H1 (cell line): ENCODE results near the gene STK33. TPM values are rescaled to one million over a fixed set of nuclear protein-coding genes. Genes with fewer than 3 reads are reported as not detected.

Experiments
- CTCF ChIA-PET: fragments of 300-600 bp; sonication (Branson Sonifier 250); formaldehyde crosslinking; loops from one replicate; lab custom pipeline; 2021; ENCODE audit not compliant: partially characterized antibody; lab: Charles Lee
- POLR2A ChIA-PET: fragments of 300-600 bp; sonication (Branson Sonifier 250); formaldehyde crosslinking; loops from one replicate; lab custom pipeline; 2021; ENCODE audit warnings: inconsistent platforms; ENCODE audit not compliant: partially characterized antibody; lab: Charles Lee
- DNase-seq, 2 experiments: peaks; one replicate each; pipeline versions ENCODE4 v3.0.0 to v3.0.0-alpha.2; 2010 to 2022; ENCODE audit warnings: low spot score in 2 of 2, low read depth in 1 of 2, mixed read lengths in 1 of 2
- FAIRE-seq: peaks from 2 replicates; lab custom pipeline; 2011; peaks lifted over from hg19 to GRCh38; lab: Jason Lieb, UNC
- H2AFZ ChIP-seq: 2 replicates; pipeline ENCODE4 v1.8.1; 2012; ENCODE audit warnings: low read length, inconsistent platforms
- H2AK5ac ChIP-seq: 2 replicates; pipeline ENCODE4 v1.6.1; 2013; ENCODE audit warnings: low read depth, low read length
- H2BK120ac ChIP-seq: replicated peaks from 2 replicates; pipeline ENCODE3; 2013; ENCODE audit warnings: low read depth, low read length, inconsistent platforms
- H2BK12ac ChIP-seq: 2 replicates; pipeline ENCODE4 v1.6.1; 2013; ENCODE audit warnings: low read depth, low read length
- H2BK15ac ChIP-seq: 2 replicates; pipeline ENCODE4 v1.6.1; 2013; ENCODE audit warnings: low read length
- H2BK20ac ChIP-seq: 2 replicates; pipeline ENCODE4 v1.6.1; 2013; ENCODE audit warnings: low read length
- H2BK5ac ChIP-seq: 2 replicates; pipeline ENCODE4 v1.6.1; 2013; ENCODE audit warnings: low read depth, low read length
- H3K14ac ChIP-seq: 2 replicates; pipeline ENCODE4 v1.6.1; 2013; ENCODE audit warnings: inconsistent platforms; ENCODE audit not compliant: insufficient read length
- H3K18ac ChIP-seq: 2 replicates; pipeline ENCODE4 v1.6.1; 2013; ENCODE audit warnings: low read length; ENCODE audit errors: extremely low read depth
- H3K23ac ChIP-seq: 2 replicates; pipeline ENCODE4 v1.6.1; 2013; ENCODE audit warnings: inconsistent platforms; ENCODE audit not compliant: insufficient read length
- H3K23me2 ChIP-seq: 2 replicates; pipeline ENCODE4 v1.6.1; 2013; ENCODE audit warnings: low read depth, low read length
- H3K27ac ChIP-seq: 2 replicates; pipeline ENCODE4 v1.6.1; 2011; ENCODE audit warnings: low read depth, low read length, inconsistent platforms
- H3K27me3 ChIP-seq, 4 experiments: replicated peaks in 1 of 4; 1 replicate in 1 of 4; 2 replicates in 3 of 4; pipeline versions ENCODE4 v1.6.1 to v1.8.1; 2011 to 2013; ENCODE audit warnings: low read length in 3 of 4, mild to moderate bottlenecking in 3 of 4, inconsistent platforms in 2 of 4, mixed read lengths in 2 of 4, moderate library complexity in 1 of 4; ENCODE audit not compliant: control insufficient read depth in 3 of 4, insufficient read depth in 3 of 4; ENCODE audit errors: extremely low read depth in 1 of 4
- H3K36me3 ChIP-seq, 4 experiments: 2 replicates each; pipeline versions ENCODE4 v1.6.1 to v1.8.1; 2011 to 2013; ENCODE audit warnings: mild to moderate bottlenecking in 4 of 4, low read length in 3 of 4, moderate library complexity in 2 of 4, control low read depth in 1 of 4, inconsistent platforms in 1 of 4; ENCODE audit not compliant: insufficient read depth in 4 of 4, control insufficient read depth in 2 of 4
- H3K4ac ChIP-seq: replicated peaks from 2 replicates; pipeline ENCODE3; 2013; ENCODE audit warnings: low read length, low read depth, mixed read lengths, inconsistent platforms; ENCODE audit not compliant: insufficient read length
- H3K4me1 ChIP-seq, 4 experiments: replicated peaks in 1 of 4; 1 replicate in 1 of 4; 2 replicates in 3 of 4; pipeline versions ENCODE4 v1.6.1 to v1.8.1; 2011 to 2013; ENCODE audit warnings: low read length in 3 of 4, inconsistent platforms in 2 of 4, mixed read lengths in 1 of 4; ENCODE audit not compliant: insufficient read depth in 4 of 4, control insufficient read depth in 3 of 4
- H3K4me2 ChIP-seq, 2 experiments: 2 replicates each; pipeline versions ENCODE4 v1.6.1 to v1.8.1; 2011 to 2013; ENCODE audit warnings: low read depth in 2 of 2, low read length in 2 of 2, control low read depth in 1 of 2, inconsistent platforms in 1 of 2, mild to moderate bottlenecking in 1 of 2; ENCODE audit not compliant: insufficient read depth in 1 of 2
- H3K4me3 ChIP-seq, 4 experiments: fragments of 200-600, 300-600 bp in 1 of 4; sonication (generic), shearing (Covaris generic), sonication (Bioruptor Twin) in 1 of 4; 2 replicates each; pipeline versions ENCODE4 v1.5.1 to v1.8.1; 2011 to 2016; ENCODE audit warnings: low read length in 4 of 4, low read depth in 3 of 4, control low read depth in 2 of 4, inconsistent platforms in 2 of 4, mild to moderate bottlenecking in 2 of 4, mixed read lengths in 1 of 4, moderate library complexity in 1 of 4; ENCODE audit not compliant: insufficient read depth in 2 of 4; ENCODE audit errors: extremely low read depth in 1 of 4
- H3K56ac ChIP-seq: replicated peaks from 2 replicates; pipeline ENCODE3; 2013; ENCODE audit warnings: low read depth, mild to moderate bottlenecking, mixed read lengths, low read length, inconsistent platforms; ENCODE audit not compliant: insufficient read length
- H3K79me1 ChIP-seq: 2 replicates; pipeline ENCODE4 v1.6.1; 2013; ENCODE audit warnings: low read depth, low read length, control low read depth
- H3K79me2 ChIP-seq, 2 experiments: 2 replicates each; pipeline versions ENCODE4 v1.6.1 to v1.8.1; 2012 to 2013; ENCODE audit warnings: low read length in 2 of 2, mild to moderate bottlenecking in 2 of 2, inconsistent platforms in 1 of 2; ENCODE audit not compliant: insufficient read depth in 2 of 2, control insufficient read depth in 1 of 2
- H3K9ac ChIP-seq, 4 experiments: replicated peaks in 1 of 4; 1 replicate in 1 of 4; 2 replicates in 3 of 4; pipeline versions ENCODE4 v1.6.1 to v1.8.1; 2011 to 2013; ENCODE audit warnings: low read depth in 3 of 4, low read length in 3 of 4, control low read depth in 2 of 4, mild to moderate bottlenecking in 2 of 4, moderate library complexity in 2 of 4, inconsistent platforms in 1 of 4; ENCODE audit errors: extremely low read depth in 1 of 4
- H3K9me3 ChIP-seq, 2 experiments: 2 replicates each; pipeline versions ENCODE4 v1.6.1 to v1.8.1; 2012 to 2013; ENCODE audit warnings: mild to moderate bottlenecking in 2 of 2, moderate library complexity in 2 of 2, control low read depth in 1 of 2, inconsistent platforms in 1 of 2, low read depth in 1 of 2, low read length in 1 of 2, mixed read lengths in 1 of 2; ENCODE audit not compliant: insufficient read depth in 2 of 2
- H4K20me1 ChIP-seq, 2 experiments: replicated peaks in 1 of 2; 2 replicates each; pipeline versions ENCODE3 to v1.8.1; 2011 to 2013; ENCODE audit warnings: inconsistent platforms in 2 of 2, low read length in 2 of 2, mild to moderate bottlenecking in 1 of 2; ENCODE audit not compliant: insufficient read depth in 2 of 2, control insufficient read depth in 1 of 2
- H4K5ac ChIP-seq: 2 replicates; pipeline ENCODE4 v1.6.1; 2013; ENCODE audit warnings: low read length, low read depth, mixed read lengths, inconsistent platforms; ENCODE audit not compliant: insufficient read length
- H4K8ac ChIP-seq: 2 replicates; pipeline ENCODE4 v1.8.0; 2013; ENCODE audit warnings: mild to moderate bottlenecking, moderate library complexity, low read length, inconsistent platforms; ENCODE audit not compliant: insufficient read depth; ENCODE audit errors: extremely low read depth
- H4K91ac ChIP-seq: replicated peaks from 2 replicates; pipeline ENCODE3; 2013; ENCODE audit warnings: low read length, mixed read lengths, inconsistent platforms; ENCODE audit not compliant: insufficient read length
- CBX5 ChIP-seq: fragments of 300-800, 300-1000 bp; sonication (generic); IDR thresholded peaks from 2 replicates; pipeline ENCODE4 v1.7.1; 2016; ENCODE audit warnings: antibody characterized with exemption, low read length, low read depth
- POLR2A ChIP-seq, 2 experiments: IDR thresholded peaks; 1 replicate in 1 of 2; 2 replicates in 1 of 2; pipeline ENCODE4 v1.6.1; 2011; ENCODE audit warnings: low read depth in 2 of 2, low read length in 2 of 2, mild to moderate bottlenecking in 2 of 2; ENCODE audit errors: control extremely low read depth in 1 of 2
- TBP ChIP-seq: IDR thresholded peaks from 2 replicates; pipeline ENCODE4 v1.6.1; 2011; ENCODE audit warnings: low read depth, low read length, improper control_type of control experiment
- WGBS, 2 experiments: shearing (Covaris generic) in 1 of 2; methylation state at CpG; one replicate each; pipeline versions ENCODE4 v1.1.6 to v1.1.7; 2013 to 2015; ENCODE audit warnings: low lambda C conversion rate in 2 of 2, mixed read lengths in 2 of 2, inconsistent platforms in 1 of 2, low coverage in 1 of 2, missing lambda C conversion rate in 1 of 2; ENCODE audit not compliant: insufficient replicate concordance in 2 of 2, insufficient coverage in 1 of 2, insufficient read length in 1 of 2; ENCODE audit errors: extremely low coverage in 1 of 2, missing lambda C conversion rate in 1 of 2; 5-methylcytosine and 5-hydroxymethylcytosine counted together
- polyA plus RNA-seq, 7 experiments: library from polyadenylated mRNA; depleted of rRNA in 3 of 7; stranded (reverse) in 5 of 7; unstranded in 2 of 7; fragments of >200 nt in 5 of 7; fragments of 200-250 nt in 2 of 7; gene quantifications; 1 replicate in 5 of 7; 2 replicates in 1 of 7; 4 replicates in 1 of 7; pipeline versions ENCODE4 v1.2.1 to v1.2.3, GENCODE V29; 2011 to 2013; ENCODE audit warnings: missing spikeins in 2 of 7, mixed read lengths in 2 of 7
- total RNA-seq: library from RNA; stranded (reverse); fragmentation: NEBNext Ultra II Directional; extraction: Animal tissue kit (Norgen Biotek cat#: 25700); gene quantifications from 2 replicates; pipeline ENCODE4 v1.2.1, GENCODE V29; 2021

The STK33 gene
- total and polyA plus RNA-seq, 2 of the 8 experiments (the other 6 are each of a cell fraction or from before 2014, with no cell fraction given), result 8.8 to 25.1 TPM

- no peak overlapping the region; a peak in 1 of 7 replicates for H3K9ac ChIP-seq
- H2AK5ac ChIP-seq, result no peak overlapping the region
- H3K27me3 ChIP-seq, result no peaks in the 10 kb centered on the region
- H3K14ac ChIP-seq, result no peak overlapping the region
- POLR2A ChIA-PET, result interaction anchor here (1.3 kb wide), 1 partner anchor 310 kb away, joined by 3 read pairs; no protein-coding TSS in a partner anchor
- CTCF ChIA-PET, result interaction anchor here (0.8 to 2.6 kb wide), 9 partner anchors 8 to 193 kb away, joined by 3 to 13 read pairs (median 3); no protein-coding TSS in a partner anchor
- H4K8ac ChIP-seq, result no peak overlapping the region; the same call in 1 of the 2 replicates
- no peak overlapping the region for H3K4me3 ChIP-seq
- H3K36me3 ChIP-seq, result no peaks in the 10 kb centered on the region
- no peak overlapping the region for H4K91ac ChIP-seq
- TF ChIP-seq CBX5 (no peak), POLR2A (IDR thresholded peaks at IDR 0.05; ENCODE audit: control extremely low read depth in 1 of 2, low read depth in 2 of 2, low read length in 2 of 2) (no peak), TBP (no peak)
- no peaks in the 10 kb centered on the region for H4K20me1 ChIP-seq
- no peak overlapping the region for H3K4ac ChIP-seq
- no peak overlapping the region for H2BK5ac ChIP-seq
- H2BK12ac ChIP-seq, result no peak overlapping the region
- no peak overlapping the region for H4K5ac ChIP-seq
- H3K18ac ChIP-seq, result no peak overlapping the region
- DNase-seq (no peak), FAIRE-seq (no peak)
- H3K4me2 ChIP-seq, result no peak overlapping the region
- 89% methylated on average over 10 of the region's 10 CpGs; no CpG with 5 or more reads in 1 of the 2 experiments for WGBS, 2 experiments
- no peak overlapping the region for H3K27ac ChIP-seq
- no peak overlapping the region for H3K56ac ChIP-seq
- no peak overlapping the region for H2BK15ac ChIP-seq
- no peaks in the 10 kb centered on the region for H3K9me3 ChIP-seq
- no peaks in the 10 kb centered on the region for H3K79me2 ChIP-seq
- no peak overlapping the region for H3K23ac ChIP-seq
- H2AFZ ChIP-seq, result no peak overlapping the region
- peaks cover 0 to 2% (median 0%) of the 10 kb centered on the region in 4 experiments; a peak in 1 of 7 replicates for H3K4me1 ChIP-seq
- H2BK120ac ChIP-seq, result no peak overlapping the region
- H2BK20ac ChIP-seq, result no peak overlapping the region
- H3K23me2 ChIP-seq, result no peaks in the 10 kb centered on the region
- no peaks in the 10 kb centered on the region for H3K79me1 ChIP-seq
Observed at GRCh38 chr11:8373519-8374432, 220.3 kb downstream of the STK33 start.
